GM12874 (cell line): Measurements from ENCODE around the gene RESF1.

Source experiments
- TF ChIP-seq, protein P1 (sequence below): IDR thresholded peaks from 2 replicates; pipeline ENCODE4 v1.5.1; 2011; ENCODE audit warnings: low read depth, mild to moderate bottlenecking, control low read depth, low read length, moderate library complexity; ENCODE audit not compliant: insufficient read depth

Gene RESF1

GRCh38 chr12:31989571-31990362 is 30.6 kb downstream of the RESF1 start:
- TF ChIP-seq, protein P1, sequence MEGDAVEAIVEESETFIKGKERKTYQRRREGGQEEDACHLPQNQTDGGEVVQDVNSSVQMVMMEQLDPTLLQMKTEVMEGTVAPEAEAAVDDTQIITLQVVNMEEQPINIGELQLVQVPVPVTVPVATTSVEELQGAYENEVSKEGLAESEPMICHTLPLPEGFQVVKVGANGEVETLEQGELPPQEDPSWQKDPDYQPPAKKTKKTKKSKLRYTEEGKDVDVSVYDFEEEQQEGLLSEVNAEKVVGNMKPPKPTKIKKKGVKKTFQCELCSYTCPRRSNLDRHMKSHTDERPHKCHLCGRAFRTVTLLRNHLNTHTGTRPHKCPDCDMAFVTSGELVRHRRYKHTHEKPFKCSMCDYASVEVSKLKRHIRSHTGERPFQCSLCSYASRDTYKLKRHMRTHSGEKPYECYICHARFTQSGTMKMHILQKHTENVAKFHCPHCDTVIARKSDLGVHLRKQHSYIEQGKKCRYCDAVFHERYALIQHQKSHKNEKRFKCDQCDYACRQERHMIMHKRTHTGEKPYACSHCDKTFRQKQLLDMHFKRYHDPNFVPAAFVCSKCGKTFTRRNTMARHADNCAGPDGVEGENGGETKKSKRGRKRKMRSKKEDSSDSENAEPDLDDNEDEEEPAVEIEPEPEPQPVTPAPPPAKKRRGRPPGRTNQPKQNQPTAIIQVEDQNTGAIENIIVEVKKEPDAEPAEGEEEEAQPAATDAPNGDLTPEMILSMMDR, result no peak

DNA sequence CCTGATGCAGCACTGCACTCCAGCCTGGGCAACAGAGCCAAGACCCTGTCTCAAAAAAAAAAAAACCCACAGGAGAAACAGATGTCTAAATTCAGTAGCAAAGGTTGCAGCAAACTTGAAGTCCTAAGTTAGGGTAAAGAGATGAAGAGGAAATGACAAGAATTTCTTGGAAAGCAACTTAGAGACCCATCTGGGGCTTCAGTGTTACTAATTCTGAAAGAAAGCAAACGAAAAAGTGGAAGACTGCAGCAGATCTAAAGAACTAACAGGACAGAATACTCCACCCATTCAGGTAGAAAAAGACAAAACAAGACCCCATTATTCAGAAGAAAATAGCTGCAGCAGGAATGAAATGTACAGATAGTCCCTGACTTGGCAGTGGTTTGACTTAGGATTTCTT is 31.9 kb downstream of the RESF1 start:
- TF ChIP-seq, protein P1, result no peak

DNA sequence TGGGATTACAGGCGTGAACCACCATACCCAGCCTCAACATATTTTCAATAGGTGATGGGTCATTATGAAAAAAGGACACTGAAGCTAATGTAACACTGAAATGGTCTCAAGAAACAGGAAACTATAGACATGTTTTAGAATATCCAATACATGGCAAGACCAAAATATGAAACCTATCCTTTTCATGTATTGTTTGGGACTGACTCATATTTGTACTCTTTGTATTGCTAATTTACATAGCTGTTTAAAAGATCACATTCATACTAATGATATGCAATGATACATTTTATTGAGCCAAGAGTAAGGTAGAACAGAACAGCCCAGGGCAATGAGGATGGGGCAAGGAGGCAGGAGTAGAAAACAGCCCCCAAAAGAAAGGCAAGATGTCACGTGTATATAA is 32.6 kb downstream of the RESF1 start:
- TF ChIP-seq, protein P1, result no peak

- TF ChIP-seq, protein P1, result no peak
Measured at GRCh38 chr12:31999692-32000091, 40.5 kb downstream of the RESF1 start.

DNA sequence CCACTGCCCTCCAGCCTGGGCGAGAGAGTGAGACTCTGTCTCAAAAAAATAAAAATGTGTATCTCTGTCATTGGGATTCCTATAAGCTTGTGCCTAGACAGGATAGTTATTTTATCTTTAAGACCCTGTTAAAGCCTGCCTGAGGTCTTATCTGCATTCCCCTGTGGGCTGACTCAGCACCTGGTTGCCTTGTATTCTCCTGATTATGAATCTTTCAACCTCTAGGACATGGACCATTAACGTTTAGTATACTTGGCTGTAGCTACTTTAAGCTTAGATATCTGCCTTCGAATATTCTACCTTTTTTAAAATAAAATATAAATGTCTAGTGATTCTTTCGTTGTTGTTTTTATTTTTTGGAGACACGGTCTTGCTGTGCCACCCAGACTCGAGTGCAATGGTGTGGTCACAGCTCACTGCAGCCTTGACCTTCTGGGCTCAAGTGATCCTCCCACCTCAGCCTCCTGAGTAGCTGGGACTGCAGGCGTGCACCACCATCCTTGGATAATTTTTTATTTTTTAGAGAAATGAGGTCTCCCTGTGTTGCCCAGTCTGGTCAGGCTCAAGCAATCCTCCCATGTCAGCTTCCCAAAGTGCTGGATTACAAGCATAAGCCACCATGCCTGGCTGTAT is 41.3 kb downstream of the RESF1 start:
- TF ChIP-seq, protein P1, result no peak

GRCh38 chr12:32002848-32003493 is 43.8 kb downstream of the RESF1 start:
- TF ChIP-seq, protein P1, result no peak

- TF ChIP-seq, protein P1, result no peak
Measured at GRCh38 chr12:32003654-32004053, 44.4 kb downstream of the RESF1 start.
